PFSK-1 (cell line): ENCODE data around the gene PHLPP2.

Source experiments
- FOXP2 ChIP-seq: optimal IDR thresholded peaks from 2 replicates; pipeline ENCODE3; 2011; ENCODE audit warnings: borderline replicate concordance, control low read depth, inconsistent platforms; ENCODE audit not compliant: insufficient read depth; ENCODE audit errors: extremely low read length, extremely low read depth
- POLR2AphosphoS5 ChIP-seq: IDR thresholded peaks from 2 replicates; pipeline ENCODE4 v1.6.1; 2012; ENCODE audit warnings: low read depth, mild to moderate bottlenecking, control low read depth, low read length, moderate library complexity
- SIN3A ChIP-seq: IDR thresholded peaks from 2 replicates; pipeline ENCODE4 v1.6.1; 2012; ENCODE audit warnings: mild to moderate bottlenecking, low read length, moderate library complexity, borderline replicate concordance; ENCODE audit not compliant: insufficient read depth
- TAF1 ChIP-seq: IDR thresholded peaks from 2 replicates; pipeline ENCODE4 v1.6.1; 2012; ENCODE audit warnings: low read length, control low read depth, borderline replicate concordance; ENCODE audit not compliant: insufficient read depth
- TF ChIP-seq, protein P1 (sequence below), 2 experiments: IDR thresholded peaks; 2 replicates each; pipeline versions ENCODE4 v1.6.1 to v1.8.0; 2011 to 2012; ENCODE audit warnings: low read depth in 2 of 2, low read length in 2 of 2, control low read depth in 1 of 2, inconsistent platforms in 1 of 2, mild to moderate bottlenecking in 1 of 2, moderate library complexity in 1 of 2; ENCODE audit not compliant: insufficient read depth in 1 of 2

PHLPP2 gene

DNA sequence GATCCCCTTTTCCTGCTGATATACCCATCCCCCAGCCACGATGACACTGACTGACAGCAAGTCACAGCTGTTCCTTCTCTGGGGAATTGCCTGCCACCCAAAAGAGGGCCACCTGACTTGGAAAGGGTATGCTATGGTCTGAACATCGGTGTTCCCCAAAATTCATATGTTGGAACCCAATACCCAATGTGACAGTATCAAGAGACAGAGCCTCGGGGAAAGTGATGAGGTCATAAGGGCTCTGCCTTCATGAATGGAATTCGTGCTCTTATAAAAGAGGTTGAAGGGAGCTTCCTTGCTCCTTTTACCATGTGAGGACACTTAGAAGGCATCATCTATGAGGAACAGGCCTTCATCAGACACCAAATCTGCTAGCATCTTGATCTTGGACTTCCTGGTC, 106.1 kb downstream of the PHLPP2 start:
- TF ChIP-seq TAF1 (no peak), FOXP2 (no peak)
- TF ChIP-seq, protein P1, sequence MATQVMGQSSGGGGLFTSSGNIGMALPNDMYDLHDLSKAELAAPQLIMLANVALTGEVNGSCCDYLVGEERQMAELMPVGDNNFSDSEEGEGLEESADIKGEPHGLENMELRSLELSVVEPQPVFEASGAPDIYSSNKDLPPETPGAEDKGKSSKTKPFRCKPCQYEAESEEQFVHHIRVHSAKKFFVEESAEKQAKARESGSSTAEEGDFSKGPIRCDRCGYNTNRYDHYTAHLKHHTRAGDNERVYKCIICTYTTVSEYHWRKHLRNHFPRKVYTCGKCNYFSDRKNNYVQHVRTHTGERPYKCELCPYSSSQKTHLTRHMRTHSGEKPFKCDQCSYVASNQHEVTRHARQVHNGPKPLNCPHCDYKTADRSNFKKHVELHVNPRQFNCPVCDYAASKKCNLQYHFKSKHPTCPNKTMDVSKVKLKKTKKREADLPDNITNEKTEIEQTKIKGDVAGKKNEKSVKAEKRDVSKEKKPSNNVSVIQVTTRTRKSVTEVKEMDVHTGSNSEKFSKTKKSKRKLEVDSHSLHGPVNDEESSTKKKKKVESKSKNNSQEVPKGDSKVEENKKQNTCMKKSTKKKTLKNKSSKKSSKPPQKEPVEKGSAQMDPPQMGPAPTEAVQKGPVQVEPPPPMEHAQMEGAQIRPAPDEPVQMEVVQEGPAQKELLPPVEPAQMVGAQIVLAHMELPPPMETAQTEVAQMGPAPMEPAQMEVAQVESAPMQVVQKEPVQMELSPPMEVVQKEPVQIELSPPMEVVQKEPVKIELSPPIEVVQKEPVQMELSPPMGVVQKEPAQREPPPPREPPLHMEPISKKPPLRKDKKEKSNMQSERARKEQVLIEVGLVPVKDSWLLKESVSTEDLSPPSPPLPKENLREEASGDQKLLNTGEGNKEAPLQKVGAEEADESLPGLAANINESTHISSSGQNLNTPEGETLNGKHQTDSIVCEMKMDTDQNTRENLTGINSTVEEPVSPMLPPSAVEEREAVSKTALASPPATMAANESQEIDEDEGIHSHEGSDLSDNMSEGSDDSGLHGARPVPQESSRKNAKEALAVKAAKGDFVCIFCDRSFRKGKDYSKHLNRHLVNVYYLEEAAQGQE (IDR thresholded peaks at IDR 0.05; ENCODE audit: insufficient read depth in 1 of 2, low read depth in 2 of 2, low read length in 2 of 2): no peak

DNA sequence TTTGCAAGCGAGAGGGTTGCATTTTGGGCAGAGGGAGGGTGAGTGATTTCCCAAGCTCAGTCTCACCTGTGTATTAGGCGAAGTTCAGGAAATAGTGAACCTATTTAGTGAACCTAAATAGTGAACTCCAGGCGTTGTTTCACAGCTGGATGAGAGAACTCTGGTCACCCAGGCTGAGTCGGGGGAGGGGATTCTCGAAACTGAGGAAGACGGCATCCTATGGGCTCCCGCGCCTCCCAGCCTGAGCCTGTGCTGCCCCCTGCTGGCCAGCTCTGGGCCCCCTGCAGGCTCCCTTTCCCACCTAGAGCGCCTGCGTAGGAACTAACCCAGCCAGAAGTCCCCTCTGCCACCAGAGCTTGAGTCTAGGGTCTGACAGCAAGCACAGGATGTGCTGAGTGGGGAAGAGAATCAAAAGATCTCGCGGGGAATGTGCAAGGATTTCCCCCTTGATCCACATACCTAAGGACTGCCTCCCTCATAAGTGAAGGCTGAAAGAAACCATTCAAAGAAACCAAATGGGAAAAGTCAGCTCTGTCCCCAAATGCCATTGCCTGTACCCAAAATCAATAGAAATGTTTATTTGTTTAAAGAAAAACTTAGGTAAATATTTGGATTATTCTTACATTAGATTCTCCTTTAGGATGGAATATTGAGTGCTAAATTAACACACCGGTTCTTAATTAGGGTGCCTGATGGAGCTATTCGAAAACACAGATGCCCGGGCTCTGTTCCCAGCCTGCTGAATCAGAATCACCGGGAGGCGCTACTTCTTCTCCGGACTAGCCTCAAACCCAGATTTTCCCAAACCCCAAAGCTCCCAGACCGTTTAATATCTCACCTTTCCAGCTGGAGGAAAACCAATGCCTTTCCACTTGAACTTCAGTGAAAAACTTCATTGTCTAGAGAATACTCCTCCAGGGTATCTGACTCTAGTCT, 113.3 kb downstream of the PHLPP2 start:
- no peak for TF ChIP-seq TAF1
- no peak for TF ChIP-seq FOXP2
- no peak for TF ChIP-seq SIN3A
- no peak for TF ChIP-seq POLR2AphosphoS5
- TF ChIP-seq, protein P1 (IDR thresholded peaks at IDR 0.05; ENCODE audit: insufficient read depth in 1 of 2, low read depth in 2 of 2, low read length in 2 of 2): no peak

DNA sequence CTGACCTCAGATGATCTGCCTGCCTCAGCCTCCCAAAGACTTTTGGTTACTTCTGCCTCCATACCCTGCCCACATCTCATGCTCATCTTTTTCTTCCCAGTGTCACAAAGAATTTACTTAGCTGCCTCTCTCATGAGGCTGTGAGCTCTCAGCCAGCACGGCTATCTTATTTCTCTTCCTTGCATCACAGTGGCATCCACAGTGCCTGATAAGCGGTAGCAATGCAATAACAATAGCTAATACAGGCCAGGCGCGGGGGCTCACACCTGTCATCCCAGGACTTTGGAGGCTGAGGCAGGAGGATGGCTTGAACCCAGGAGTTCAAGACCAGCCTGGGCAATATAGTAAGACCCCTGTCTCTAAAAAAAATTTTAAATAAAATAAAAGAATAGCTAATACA, 114.1 kb downstream of the PHLPP2 start:
- no peak for TF ChIP-seq POLR2AphosphoS5

DNA sequence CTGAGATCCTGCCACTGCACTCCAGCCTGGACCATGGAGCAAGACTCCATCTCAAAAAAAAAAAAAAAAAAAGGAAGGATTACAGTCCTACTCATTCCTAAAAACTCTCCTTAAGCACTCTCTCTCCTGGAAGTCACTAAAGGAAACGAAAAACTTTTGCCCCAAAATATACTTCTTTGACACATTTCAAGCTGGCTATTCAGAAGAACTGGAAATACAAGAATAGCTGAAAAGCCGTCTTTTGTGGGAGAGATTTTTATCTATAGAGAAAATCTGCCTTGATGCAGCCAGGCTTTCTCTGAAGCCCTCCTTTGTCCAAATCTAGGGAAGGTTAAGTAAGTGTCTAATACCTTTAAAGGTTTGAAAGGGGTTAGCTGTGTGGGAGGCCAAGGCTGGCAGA, 115.4 kb downstream of the PHLPP2 start:
- TF ChIP-seq SIN3A: no peak
- no peak for TF ChIP-seq FOXP2
- TF ChIP-seq, protein P1 (IDR thresholded peaks at IDR 0.05; ENCODE audit: insufficient read depth in 1 of 2, low read depth in 2 of 2, low read length in 2 of 2): no peak

DNA sequence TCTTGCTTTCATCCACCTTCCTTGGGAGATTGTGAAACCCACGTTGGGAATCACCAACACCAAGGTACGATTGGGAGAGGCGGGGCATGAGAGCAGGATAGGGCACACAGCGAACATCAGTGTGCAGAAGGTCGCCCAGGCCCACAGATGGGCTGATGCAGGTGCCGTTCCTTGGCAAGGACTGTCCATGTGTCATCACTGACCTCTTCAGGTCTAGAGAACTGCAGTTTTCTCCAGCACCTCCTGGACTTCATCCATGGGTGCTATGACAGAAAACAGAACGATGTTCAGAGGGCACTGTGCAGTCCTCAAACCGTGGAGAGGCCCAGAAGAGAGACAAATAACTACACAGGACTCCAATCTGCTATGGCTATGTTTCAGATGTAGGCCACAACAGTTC, 123.7 kb downstream of the PHLPP2 start:
- no peak for TF ChIP-seq FOXP2
